ENCODE results near the gene FUS. TPM values are rescaled to one million over a fixed set of nuclear protein-coding genes. Genes with fewer than 3 reads are reported as not detected.

FUS gene
- 45.3 and 78.0 TPM in 2 replicates for total RNA-seq

DNA sequence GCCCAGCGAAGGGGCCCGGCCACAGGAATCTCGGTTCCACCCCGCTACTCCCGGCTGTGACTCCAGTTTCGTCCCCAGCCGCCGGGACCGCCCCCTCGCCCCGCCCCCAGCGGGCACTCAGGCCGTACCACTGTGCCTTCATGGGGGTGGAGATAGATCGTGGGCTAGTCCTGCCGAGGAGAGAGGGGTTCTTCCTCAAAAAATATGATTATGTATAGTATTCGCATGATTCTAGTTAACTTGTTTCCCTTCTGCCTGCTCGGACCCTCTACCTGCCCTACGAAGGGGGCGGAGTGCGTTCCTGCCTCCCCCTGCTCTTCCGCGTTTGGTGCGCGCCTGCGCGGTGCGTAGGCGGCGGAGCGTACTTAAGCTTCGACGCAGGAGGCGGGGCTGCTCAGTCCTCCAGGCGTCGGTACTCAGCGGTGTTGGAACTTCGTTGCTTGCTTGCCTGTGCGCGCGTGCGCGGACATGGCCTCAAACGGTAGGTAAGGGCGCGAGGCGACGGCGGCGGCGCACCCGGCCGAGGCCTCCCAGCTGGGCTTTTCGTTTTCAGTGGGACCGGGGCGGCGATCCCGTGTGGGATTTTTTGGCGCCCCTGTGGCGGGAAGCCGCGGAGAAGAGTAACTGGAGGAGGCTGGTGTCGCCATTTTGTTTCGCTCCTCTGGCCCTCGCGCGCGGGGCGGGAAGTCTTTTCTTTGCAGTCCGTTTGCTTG lies at the start of gene FUS:
Gene FUS (plus strand): TSS at position 393 of the 713 bp plus-strand sequence. CDS start 76 bp downstream, at position 469.

DNA sequence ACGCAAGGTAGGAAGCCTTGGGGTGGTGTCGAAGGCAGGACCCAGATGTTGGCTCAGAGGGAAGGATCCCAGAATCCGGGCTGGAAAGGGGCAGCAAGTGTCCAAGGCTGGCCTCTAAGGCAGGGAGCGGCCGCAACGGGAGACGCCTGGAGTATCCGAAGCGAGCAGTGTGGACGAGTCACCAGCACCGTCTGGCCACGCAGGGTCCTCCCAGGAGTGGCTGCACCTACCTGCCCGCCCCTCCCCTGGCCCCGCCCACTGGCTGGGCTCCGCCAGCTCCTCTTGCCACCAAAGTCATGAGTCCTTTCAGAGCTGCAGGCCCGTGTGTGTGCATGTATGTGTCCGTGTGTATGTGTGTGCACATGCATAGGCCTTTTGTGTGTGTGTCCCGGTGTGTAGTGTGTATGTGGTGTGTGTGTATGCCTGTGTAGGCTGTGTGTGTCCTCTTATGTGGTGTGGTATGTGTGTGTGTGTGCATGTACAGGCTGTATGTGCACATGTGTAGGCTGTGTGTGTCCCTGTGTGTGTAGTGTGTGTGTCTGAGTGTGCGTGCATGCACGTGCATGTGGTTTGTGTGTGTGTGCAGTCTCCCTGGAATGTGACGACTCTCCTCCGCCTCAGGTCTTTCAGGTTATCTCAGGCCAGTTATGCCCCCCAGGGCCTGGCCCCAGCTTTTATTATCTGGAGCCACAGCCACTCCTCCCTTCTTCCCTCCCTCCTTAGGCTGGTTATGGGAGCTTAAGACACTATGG lies 44.2 kb upstream of the FUS start, which contains the start of gene PRSS8:
Gene PRSS8 (minus strand): TSS at position 193 of the 752 bp plus-strand sequence. CDS start 229 bp downstream, outside the sequence.

DNA sequence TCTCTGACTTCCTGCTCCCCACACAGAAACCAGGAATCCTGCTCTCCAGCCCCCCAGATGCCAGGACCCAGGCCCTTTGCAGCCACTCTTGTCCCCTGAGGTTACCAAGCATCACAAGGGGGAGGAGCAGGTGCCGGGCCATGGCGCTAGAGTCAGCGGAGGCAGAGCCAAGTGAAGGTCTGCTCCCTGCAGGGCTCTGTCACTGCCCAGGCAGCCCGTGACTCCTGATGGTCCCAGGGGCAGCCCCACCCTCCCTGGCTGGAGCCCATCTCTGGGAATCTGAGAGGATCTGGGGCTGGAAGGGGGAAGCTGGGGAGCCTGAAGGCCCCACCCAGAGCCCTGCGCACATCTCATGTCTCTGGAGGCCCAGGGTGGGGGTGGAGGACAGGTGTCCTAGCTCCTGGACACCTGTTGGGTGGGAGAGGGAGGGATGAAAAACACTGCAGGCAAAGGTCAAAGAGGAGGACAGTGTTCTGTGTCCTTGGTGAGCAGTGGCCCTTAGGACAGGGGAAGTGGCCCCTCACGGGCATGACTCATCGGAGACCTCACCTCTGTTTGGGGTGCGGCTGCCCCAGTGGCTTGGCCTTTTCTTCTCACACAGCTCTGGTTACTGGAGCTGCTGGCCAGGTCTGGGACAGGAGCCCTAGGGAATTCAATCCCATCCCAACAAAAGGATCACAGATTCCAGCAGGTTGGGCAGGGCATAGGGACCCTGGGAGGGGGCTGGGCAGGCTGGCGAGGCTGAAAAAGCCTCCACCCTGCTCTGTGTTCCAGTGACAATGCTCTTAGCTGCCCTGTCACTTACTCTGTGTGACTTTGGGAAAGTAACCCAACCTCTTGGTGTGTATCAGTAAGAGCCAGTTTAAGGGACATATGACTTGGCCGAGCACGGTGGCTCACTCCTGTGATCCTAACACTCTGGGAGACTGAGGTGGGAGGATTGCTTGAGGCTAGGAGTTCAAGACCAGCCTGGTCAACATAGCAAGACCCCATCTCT lies 29.7 kb upstream of the FUS start, which contains the start of gene PRSS36:
Gene PRSS36 (minus strand): TSS at position 173 of the 997 bp plus-strand sequence. CDS start 31 bp downstream, at position 142.

GRCh38 chr16:31202414-31203375 lies 22.8 kb downstream of the FUS start, which contains the start of gene PYCARD:
PYCARD (minus strand) TSS chr16:31202760; CDS start chr16:31202690, 70 bp downstream.

GRCh38 chr16:31213877-31214707 lies 34.2 kb downstream of the FUS start, which contains the start of gene TRIM72:
TRIM72 (plus strand) TSS chr16:31214119; CDS start chr16:31214739, 620 bp downstream.

DNA sequence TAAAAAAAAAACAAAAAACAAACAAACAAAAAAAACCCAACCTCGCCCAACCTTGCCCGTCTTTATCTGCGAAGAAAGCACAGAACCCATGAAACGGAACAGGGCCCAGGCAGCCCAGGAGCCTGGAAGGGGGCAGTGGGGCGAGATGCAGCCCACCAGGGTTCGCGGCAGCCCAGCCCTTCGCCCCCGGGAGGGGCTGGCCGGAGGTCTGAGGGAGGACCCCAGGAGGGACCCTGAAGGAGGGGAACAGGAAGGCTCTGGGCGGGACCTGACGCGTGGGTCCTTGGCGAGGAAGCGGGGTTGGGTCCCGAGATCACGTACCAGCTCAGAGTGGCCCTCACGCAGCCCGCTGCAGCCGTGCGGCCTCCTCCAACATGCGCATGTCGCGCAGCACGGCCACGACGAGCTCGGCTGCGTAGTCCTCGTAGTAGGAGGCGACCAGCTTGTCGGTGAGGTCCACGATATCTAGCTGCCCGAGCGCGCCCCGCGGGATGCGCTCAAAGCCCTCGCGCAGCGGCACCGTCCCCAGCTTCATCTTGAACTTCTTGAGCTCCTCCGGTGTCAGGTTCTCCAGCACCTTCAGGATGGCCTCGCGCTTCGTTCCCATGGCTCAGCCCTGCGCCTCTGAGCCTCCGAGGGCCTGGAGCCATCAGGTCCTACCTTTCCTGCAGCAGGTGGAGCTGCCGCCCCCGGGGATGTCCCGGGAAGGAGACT lies 36.6 kb downstream of the FUS start, which contains the start of gene PYDC1:
Gene PYDC1 (minus strand): TSS at position 714 of the 714 bp plus-strand sequence. CDS start 107 bp downstream, at position 607.

Small RNAs within 50 kb of the gene (small RNA-seq; reads per million reads assigned to genes)
- gene AC009088.4 (ENCODE audit: low replicate concordance) (not detected), gene NDUFA3P6 (ENCODE audit: low replicate concordance) (not detected)

Other genes starting within 250 kb of the FUS start
- 35.5 and 84.9 TPM in 2 replicates for gene ORAI3, start 231.1 kb upstream of the FUS start, total RNA-seq
- 5.0 and 5.2 TPM in 2 replicates for gene SETD1A, start 222.4 kb upstream of the FUS start, total RNA-seq
- 7.0 and 37.9 TPM in 2 replicates for gene HSD3B7, start 194.9 kb upstream of the FUS start, total RNA-seq
- 1.1 and 3.0 TPM in 2 replicates for gene STX1B, start 169.5 kb upstream of the FUS start, total RNA-seq
- 24.8 and 42.5 TPM in 2 replicates for gene STX4, start 146.6 kb upstream of the FUS start, total RNA-seq
- 21.7 and 31.2 TPM in 2 replicates for gene ZNF668, start 105.9 kb upstream of the FUS start, total RNA-seq
- gene ZNF646, start 105.7 kb upstream of the FUS start, total RNA-seq: 17.5 and 18.2 TPM in 2 replicates
- gene PRSS53, start 91.2 kb upstream of the FUS start, total RNA-seq: 0.88 and 2.0 TPM in 2 replicates
- gene VKORC1, start 85.3 kb upstream of the FUS start, total RNA-seq: 69.2 and 82.9 TPM in 2 replicates
- gene BCKDK, start 71.8 kb upstream of the FUS start, total RNA-seq: 51.0 and 56.0 TPM in 2 replicates
- gene KAT8, start 62.5 kb upstream of the FUS start, total RNA-seq: 35.0 and 35.4 TPM in 2 replicates
- not detected in 2 replicates for gene PRSS8, start 44.4 kb upstream of the FUS start, total RNA-seq
- gene PRSS36, start 30.1 kb upstream of the FUS start, total RNA-seq: not detected in 2 replicates
- 50.4 and 56.2 TPM in 2 replicates for gene PYCARD, start 22.6 kb downstream of the FUS start, total RNA-seq
- gene TRIM72, start 34.0 kb downstream of the FUS start, total RNA-seq: not detected in 2 replicates
- gene PYDC1, start 37.0 kb downstream of the FUS start, total RNA-seq: not detected in 2 replicates
- gene ITGAM, start 79.8 kb downstream of the FUS start, total RNA-seq: 0.43 TPM in 1 of 2 replicates, not detected in the other
- gene ITGAX, start 175.0 kb downstream of the FUS start, total RNA-seq: under 0.01 TPM in 1 of 2 replicates, not detected in the other
- gene ITGAD, start 213.2 kb downstream of the FUS start, total RNA-seq: not detected in 2 replicates
- not detected in 2 replicates for gene COX6A2, start 248.2 kb downstream of the FUS start, total RNA-seq